ENCODE data around the gene PYM1.

PYM1 gene

GRCh38 chr12:55927588-55928502 lies at the start of gene PYM1:
Gene PYM1 (minus strand): TSS chr12:55927894. CDS start chr12:55927761, 133 bp downstream.
- Histone ChIP-seq H3K36me3 (ENCODE audit: control insufficient read depth, insufficient read depth, low read length) (peaks cover 14% of the 10 kb centered on the region), H3K27ac (ENCODE audit: low read depth, low read length) (peak within 1 kb of the TSS; percentile 93), H3K9me3 (ENCODE audit: control insufficient read depth, insufficient read depth, low read depth, low read length) (no peaks in the 10 kb centered on the region), H3K4me3 (ENCODE audit: low read depth, low read length) (peak within 1 kb of the TSS; percentile 99), H3K4me1 (ENCODE audit: control insufficient read depth, insufficient read depth, low read length) (peaks cover 22% of the 10 kb centered on the region), H3K27me3 (ENCODE audit: control insufficient read depth, insufficient read depth, low read length) (peaks cover 13% of the 10 kb centered on the region), H3K9ac (ENCODE audit: low read length) (peak within 1 kb of the TSS; percentile 96)

- peaks cover 10% of the 10 kb centered on the region; the same call in 1 of the 2 replicates for H3K4me1 ChIP-seq (ENCODE audit: control insufficient read depth, insufficient read depth, low read length)
- peak overlapping the region; percentile 81 for H3K4me3 ChIP-seq (ENCODE audit: low read depth, low read length)
- peaks cover 40% of the 10 kb centered on the region for H3K36me3 ChIP-seq (ENCODE audit: control insufficient read depth, insufficient read depth, low read length)
- peak overlapping the region; percentile 82 for H3K9ac ChIP-seq (ENCODE audit: low read length)
- peak overlapping the region; percentile 50; the same call in 1 of the 2 replicates for H3K27ac ChIP-seq (ENCODE audit: low read depth, low read length)
- no peaks in the 10 kb centered on the region for H3K27me3 ChIP-seq (ENCODE audit: control insufficient read depth, insufficient read depth, low read length)
- no peaks in the 10 kb centered on the region for H3K9me3 ChIP-seq (ENCODE audit: control insufficient read depth, insufficient read depth, low read depth, low read length)
Measured at GRCh38 chr12:55974308-55974730, 46.6 kb upstream of the PYM1 start.

DNA sequence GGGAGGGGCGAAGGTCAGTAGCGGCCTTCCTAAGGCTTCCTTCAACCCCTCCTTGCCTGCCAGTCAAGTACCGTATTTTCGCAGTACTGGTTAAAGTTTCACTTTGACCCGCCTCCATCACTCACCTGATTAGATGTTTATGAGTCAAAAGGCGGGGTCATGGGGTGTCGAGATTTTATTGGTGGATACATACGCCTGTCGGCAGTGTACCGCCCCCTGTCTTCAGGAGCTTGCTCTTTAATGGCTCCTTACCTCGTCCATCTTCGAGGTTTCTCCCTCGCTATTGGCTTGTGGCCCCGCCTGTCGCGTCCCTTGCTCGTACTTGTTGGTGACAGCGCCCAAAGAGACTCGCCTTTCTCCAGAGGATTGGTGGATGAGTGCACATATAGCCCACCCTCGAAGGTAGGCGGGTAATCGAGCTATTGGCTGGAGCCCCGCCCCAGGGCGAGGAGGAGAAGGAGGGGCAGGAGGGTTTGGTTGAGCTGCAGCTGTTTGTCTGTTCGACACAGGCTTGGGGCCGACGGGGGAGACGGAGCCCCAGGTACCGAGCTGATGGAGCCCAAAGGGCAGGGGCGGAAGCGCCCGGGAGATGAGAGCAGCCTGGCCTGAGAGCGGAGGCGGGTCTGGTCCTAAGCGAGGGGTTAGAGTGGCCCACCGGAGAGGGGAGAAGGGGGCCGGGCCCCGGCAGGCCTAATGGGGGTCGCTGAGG lies 46.1 kb upstream of the PYM1 start, which contains the start of gene RAB5B:
TSS of gene RAB5B (plus strand) at position 480 of the 709 bp plus-strand sequence. CDS start 12,883 bp downstream, outside the sequence.
- Histone ChIP-seq H3K27ac (ENCODE audit: low read depth, low read length) (peak within 1 kb of the TSS; percentile 50; the same call in 1 of the 2 replicates), H3K4me1 (ENCODE audit: control insufficient read depth, insufficient read depth, low read length) (peaks cover 10% of the 10 kb centered on the region; the same call in 1 of the 2 replicates), H3K27me3 (ENCODE audit: control insufficient read depth, insufficient read depth, low read length) (no peaks in the 10 kb centered on the region), H3K9ac (ENCODE audit: low read length) (peak within 1 kb of the TSS; percentile 82), H3K36me3 (ENCODE audit: control insufficient read depth, insufficient read depth, low read length) (peaks cover 41% of the 10 kb centered on the region), H3K4me3 (ENCODE audit: low read depth, low read length) (peak within 1 kb of the TSS; percentile 81), H3K9me3 (ENCODE audit: control insufficient read depth, insufficient read depth, low read depth, low read length) (no peaks in the 10 kb centered on the region)

- Histone ChIP-seq H3K27me3 (ENCODE audit: control insufficient read depth, insufficient read depth, low read length) (no peaks in the 10 kb centered on the region), H3K4me3 (ENCODE audit: low read depth, low read length) (peak overlapping the region; percentile 57), H3K27ac (ENCODE audit: low read depth, low read length) (no peak overlapping the region), H3K9ac (ENCODE audit: low read length) (peak overlapping the region; percentile 41), H3K36me3 (ENCODE audit: control insufficient read depth, insufficient read depth, low read length) (peaks cover 48% of the 10 kb centered on the region), H3K4me1 (ENCODE audit: control insufficient read depth, insufficient read depth, low read length) (peaks cover 14% of the 10 kb centered on the region), H3K9me3 (ENCODE audit: control insufficient read depth, insufficient read depth, low read depth, low read length) (no peaks in the 10 kb centered on the region)
Measured at GRCh38 chr12:55972911-55973598, 45.4 kb upstream of the PYM1 start.

DNA sequence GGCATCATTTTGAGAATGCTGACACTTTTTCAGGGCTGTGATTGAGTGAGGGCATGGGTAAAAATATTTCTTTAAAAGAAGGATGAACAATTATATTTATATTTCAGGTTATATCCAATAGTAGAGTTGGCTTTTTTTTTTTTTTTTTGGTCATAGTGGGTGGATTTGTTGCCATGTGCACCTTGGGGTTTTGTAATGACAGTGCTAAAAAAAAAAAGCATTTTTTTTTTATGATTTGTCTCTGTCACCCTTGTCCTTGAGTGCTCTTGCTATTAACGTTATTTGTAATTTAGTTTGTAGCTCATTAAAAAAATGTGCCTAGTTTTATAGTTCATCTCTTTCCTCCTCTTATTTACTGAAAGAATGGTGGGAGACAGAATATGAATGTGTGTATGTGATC lies 44.8 kb upstream of the PYM1 start:
- Histone ChIP-seq H3K4me3 (ENCODE audit: low read depth, low read length) (peak overlapping the region; percentile 57), H3K9ac (ENCODE audit: low read length) (no peak overlapping the region), H3K27ac (ENCODE audit: low read depth, low read length) (no peak overlapping the region), H3K36me3 (ENCODE audit: control insufficient read depth, insufficient read depth, low read length) (peaks cover 50% of the 10 kb centered on the region), H3K27me3 (ENCODE audit: control insufficient read depth, insufficient read depth, low read length) (no peaks in the 10 kb centered on the region), H3K4me1 (ENCODE audit: control insufficient read depth, insufficient read depth, low read length) (peaks cover 18% of the 10 kb centered on the region), H3K9me3 (ENCODE audit: control insufficient read depth, insufficient read depth, low read depth, low read length) (no peaks in the 10 kb centered on the region)

- no peak overlapping the region for H3K4me3 ChIP-seq (ENCODE audit: low read depth, low read length)
- peaks cover 18% of the 10 kb centered on the region for H3K4me1 ChIP-seq (ENCODE audit: control insufficient read depth, insufficient read depth, low read length)
- no peak overlapping the region for H3K27ac ChIP-seq (ENCODE audit: low read depth, low read length)
- peaks cover 50% of the 10 kb centered on the region for H3K36me3 ChIP-seq (ENCODE audit: control insufficient read depth, insufficient read depth, low read length)
- no peaks in the 10 kb centered on the region for H3K9me3 ChIP-seq (ENCODE audit: control insufficient read depth, insufficient read depth, low read depth, low read length)
- no peak overlapping the region for H3K9ac ChIP-seq (ENCODE audit: low read length)
- no peaks in the 10 kb centered on the region for H3K27me3 ChIP-seq (ENCODE audit: control insufficient read depth, insufficient read depth, low read length)
Measured at GRCh38 chr12:55972042-55972441, 44.3 kb upstream of the PYM1 start.

- Histone ChIP-seq H3K9me3 (ENCODE audit: control insufficient read depth, insufficient read depth, low read depth, low read length) (no peaks in the 10 kb centered on the region), H3K27me3 (ENCODE audit: control insufficient read depth, insufficient read depth, low read length) (no peaks in the 10 kb centered on the region), H3K36me3 (ENCODE audit: control insufficient read depth, insufficient read depth, low read length) (peaks cover 42% of the 10 kb centered on the region), H3K27ac (ENCODE audit: low read depth, low read length) (no peak overlapping the region), H3K4me1 (ENCODE audit: control insufficient read depth, insufficient read depth, low read length) (peaks cover 23% of the 10 kb centered on the region), H3K9ac (ENCODE audit: low read length) (no peak overlapping the region), H3K4me3 (ENCODE audit: low read depth, low read length) (no peak overlapping the region)
Measured at GRCh38 chr12:55970775-55971174, 43.1 kb upstream of the PYM1 start.

GRCh38 chr12:55969356-55969755 lies 41.7 kb upstream of the PYM1 start:
- no peak overlapping the region for H3K4me3 ChIP-seq (ENCODE audit: low read depth, low read length)
- H3K4me1 ChIP-seq (ENCODE audit: control insufficient read depth, insufficient read depth, low read length): peaks cover 25% of the 10 kb centered on the region
- no peaks in the 10 kb centered on the region for H3K27me3 ChIP-seq (ENCODE audit: control insufficient read depth, insufficient read depth, low read length)
- peaks cover 42% of the 10 kb centered on the region for H3K36me3 ChIP-seq (ENCODE audit: control insufficient read depth, insufficient read depth, low read length)
- H3K9ac ChIP-seq (ENCODE audit: low read length): no peak overlapping the region
- H3K9me3 ChIP-seq (ENCODE audit: control insufficient read depth, insufficient read depth, low read depth, low read length): no peaks in the 10 kb centered on the region
- H3K27ac ChIP-seq (ENCODE audit: low read depth, low read length): no peak overlapping the region

- Histone ChIP-seq H3K9ac (ENCODE audit: low read length) (peak within 1 kb of the TSS; percentile 88), H3K36me3 (ENCODE audit: control insufficient read depth, insufficient read depth, low read length) (peaks cover 36% of the 10 kb centered on the region), H3K4me1 (ENCODE audit: control insufficient read depth, insufficient read depth, low read length) (peaks cover 18% of the 10 kb centered on the region), H3K4me3 (ENCODE audit: low read depth, low read length) (peak within 1 kb of the TSS; percentile 94), H3K27me3 (ENCODE audit: control insufficient read depth, insufficient read depth, low read length) (no peaks in the 10 kb centered on the region), H3K9me3 (ENCODE audit: control insufficient read depth, insufficient read depth, low read depth, low read length) (no peaks in the 10 kb centered on the region), H3K27ac (ENCODE audit: low read depth, low read length) (peak within 1 kb of the TSS; percentile 74; the same call in 1 of the 2 replicates)
Measured at GRCh38 chr12:55966408-55967281, 39.0 kb upstream of the PYM1 start, which contains the start of gene CDK2. Gene CDK2 (plus strand): TSS chr12:55966830. CDS start chr12:55967009, 179 bp downstream.
